Daoy (cell line): ENCODE results near the gene APBA1. TPM values are rescaled to one million over a fixed set of nuclear protein-coding genes. Genes with fewer than 3 reads are reported as not detected.

Source experiments
- DNase-seq: peaks from one replicate; pipeline ENCODE4 v3.0.0-alpha.2; 2015; ENCODE audit warnings: low read depth
- total RNA-seq: library from RNA; depleted of rRNA; stranded (reverse); fragments of >200 nt; shearing (Covaris generic); gene quantifications from 2 replicates; pipeline ENCODE4 v1.2.3, GENCODE V29; 2014

The APBA1 gene
- total RNA-seq, 1 experiment from 2014 or later: 6.7 TPM

- DNase-seq: no peak
Observed at GRCh38 chr9:69476016-69476415, 196.2 kb downstream of the APBA1 start.

- DNase-seq: no peak
Observed at GRCh38 chr9:69474821-69475220, 197.3 kb downstream of the APBA1 start.

- DNase-seq: no peak
Observed at GRCh38 chr9:69472101-69472620, 200.0 kb downstream of the APBA1 start.

- DNase-seq: no peak
Observed at GRCh38 chr9:69471433-69471832, 200.7 kb downstream of the APBA1 start.

GRCh38 chr9:69470186-69470977 is 201.8 kb downstream of the APBA1 start:
- DNase-seq: no peak

GRCh38 chr9:69469136-69469535 is 203.0 kb downstream of the APBA1 start:
- no peak for DNase-seq

- no peak for DNase-seq
Observed at GRCh38 chr9:69468380-69468779, 203.8 kb downstream of the APBA1 start.

- DNase-seq: no peak
Observed at GRCh38 chr9:69466151-69466550, 206.0 kb downstream of the APBA1 start.

DNA sequence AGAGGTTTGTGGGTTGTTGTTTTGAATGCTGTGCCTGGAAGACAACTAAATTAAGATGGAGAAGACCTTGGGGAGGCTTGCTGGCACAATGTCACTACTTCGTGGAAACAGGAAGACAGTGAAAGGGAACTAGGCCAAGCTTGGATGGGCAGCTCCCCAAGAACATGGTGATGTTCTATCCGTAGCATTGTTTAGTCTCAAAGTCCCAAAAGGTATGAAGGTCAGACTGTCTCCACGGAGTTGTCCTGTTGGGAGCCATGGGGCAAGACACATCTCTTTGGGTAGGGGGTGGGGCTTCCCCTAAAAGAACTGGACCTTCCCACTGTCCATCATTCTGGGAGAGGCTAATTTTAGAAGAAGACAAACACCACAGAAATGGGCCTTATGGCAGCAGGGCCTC is 206.7 kb downstream of the APBA1 start:
- no peak for DNase-seq

DNA sequence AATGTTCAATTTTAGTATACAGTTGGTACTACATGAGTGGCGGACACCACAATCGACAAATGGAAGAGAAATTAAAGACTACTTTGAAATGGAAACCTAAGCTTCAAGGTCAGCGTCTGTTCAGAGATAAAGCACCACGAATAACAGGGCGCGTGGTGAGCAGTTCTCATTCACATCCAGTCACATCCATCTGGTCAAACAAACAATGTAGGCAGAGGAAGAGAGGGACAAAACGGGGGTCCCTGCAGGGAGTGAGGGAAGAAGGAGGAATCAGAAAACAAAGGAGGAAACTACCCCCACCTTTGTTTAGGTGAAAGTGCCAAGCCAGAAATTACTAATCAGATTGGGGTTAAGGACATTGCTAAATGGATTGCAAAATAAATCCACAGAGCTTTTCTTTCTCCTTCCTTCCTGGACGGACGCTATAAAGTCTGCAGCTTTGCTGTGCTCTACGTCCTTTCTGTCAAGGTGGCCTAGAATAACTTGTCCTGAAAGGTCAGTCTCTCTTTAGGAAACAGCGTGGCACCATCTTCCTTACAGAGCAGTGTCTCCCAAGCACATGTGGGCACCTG is 208.6 kb downstream of the APBA1 start:
- DNase-seq: no peak

- no peak for DNase-seq
Observed at GRCh38 chr9:69462394-69462793, 209.8 kb downstream of the APBA1 start.

- no peak for DNase-seq
Observed at GRCh38 chr9:69461103-69461887, 210.9 kb downstream of the APBA1 start.

- DNase-seq: no peak
Observed at GRCh38 chr9:69460012-69460411, 212.2 kb downstream of the APBA1 start.

GRCh38 chr9:69458176-69458575 is 214.0 kb downstream of the APBA1 start:
- DNase-seq: no peak

DNA sequence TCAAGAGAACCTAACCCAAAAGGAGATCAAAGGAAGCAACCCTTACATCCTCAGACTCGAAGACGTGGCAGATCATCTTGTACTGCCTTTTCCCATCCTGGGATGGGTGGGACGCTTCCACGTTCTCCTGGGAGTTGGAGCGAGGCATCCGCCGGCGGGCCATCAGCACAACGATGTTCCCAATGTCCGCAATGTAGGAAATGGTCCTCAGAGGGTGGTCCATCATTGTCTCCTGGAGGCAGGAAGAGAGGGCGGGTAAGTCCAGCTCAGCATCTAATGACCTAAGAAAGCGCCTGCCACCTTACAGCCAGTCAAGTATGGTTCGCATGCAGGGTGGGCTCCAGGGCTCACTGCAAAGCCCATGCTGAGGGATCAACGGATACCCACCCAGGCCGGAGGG is 216.0 kb downstream of the APBA1 start:
- no peak for DNase-seq

DNA sequence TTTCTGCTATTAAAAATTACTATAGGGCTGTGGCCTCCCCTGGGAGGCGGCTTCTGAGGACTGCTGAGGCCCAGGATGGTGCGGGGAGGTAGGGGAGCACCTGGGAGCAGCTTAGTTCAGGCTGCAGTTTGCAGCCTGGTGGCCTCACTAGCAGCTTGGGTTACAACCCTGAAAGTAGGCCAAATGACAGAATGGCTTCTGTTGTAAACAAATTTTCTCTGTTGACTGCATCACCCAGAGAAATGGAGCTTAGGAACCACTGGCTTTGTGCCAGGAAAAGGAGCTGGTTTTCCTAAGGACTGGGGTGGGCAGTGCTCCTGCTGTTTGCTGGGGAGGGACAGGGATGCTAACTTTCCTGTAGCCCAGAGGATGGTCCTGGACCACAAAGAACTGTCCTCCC is 216.9 kb downstream of the APBA1 start:
- no peak for DNase-seq

DNA sequence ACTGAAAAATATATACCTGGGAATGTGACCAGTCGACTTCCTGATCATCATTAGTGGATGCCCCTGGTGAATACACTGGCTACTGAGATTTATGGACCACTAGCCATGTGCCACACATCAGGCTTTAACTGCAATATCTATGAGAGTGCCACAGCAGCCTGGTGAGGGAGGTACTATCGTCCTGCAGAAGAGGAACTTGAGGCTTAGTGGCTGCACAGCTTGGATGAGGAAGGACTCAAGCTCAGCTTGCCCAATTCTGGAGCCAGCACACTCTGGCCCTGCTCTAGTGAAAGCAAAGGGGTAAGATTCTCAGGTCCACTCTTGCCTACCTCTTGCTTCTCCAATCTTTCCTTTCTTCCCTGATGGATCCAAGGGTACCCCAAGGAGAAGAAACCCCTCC is 217.8 kb downstream of the APBA1 start:
- DNase-seq: no peak

- DNase-seq: no peak
Observed at GRCh38 chr9:69453746-69454145, 218.4 kb downstream of the APBA1 start.

DNA sequence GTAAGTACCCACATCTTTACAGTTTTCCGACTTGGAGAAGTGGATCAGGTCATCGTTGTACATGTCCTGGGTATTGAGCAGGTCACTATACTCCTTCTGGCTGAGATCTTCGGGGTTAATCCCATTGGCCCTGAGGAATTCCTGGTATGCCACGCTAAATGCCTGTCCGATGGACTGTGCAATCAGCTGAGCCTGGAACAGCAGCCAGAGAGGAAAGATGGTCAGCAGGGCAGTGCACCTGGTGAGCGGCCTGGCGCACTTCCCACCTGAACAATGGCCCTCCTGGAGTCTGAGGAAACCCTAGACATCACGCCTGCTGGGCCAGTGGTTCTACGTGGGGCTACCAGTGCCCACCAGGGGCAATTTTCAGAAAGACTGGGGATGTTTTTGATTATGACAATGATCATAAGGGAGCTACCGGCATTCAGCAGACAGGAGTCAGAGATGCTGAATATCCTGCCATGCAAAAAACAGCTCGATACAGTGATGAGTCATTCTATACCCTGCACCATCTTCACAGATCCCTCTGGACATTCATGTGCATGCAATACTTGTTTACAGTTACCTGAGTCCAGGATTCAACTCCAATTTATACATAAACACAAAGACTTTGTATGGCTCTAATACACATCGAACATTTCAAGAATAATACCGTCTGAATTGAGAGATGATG is 219.9 kb downstream of the APBA1 start:
- DNase-seq: no peak

DNA sequence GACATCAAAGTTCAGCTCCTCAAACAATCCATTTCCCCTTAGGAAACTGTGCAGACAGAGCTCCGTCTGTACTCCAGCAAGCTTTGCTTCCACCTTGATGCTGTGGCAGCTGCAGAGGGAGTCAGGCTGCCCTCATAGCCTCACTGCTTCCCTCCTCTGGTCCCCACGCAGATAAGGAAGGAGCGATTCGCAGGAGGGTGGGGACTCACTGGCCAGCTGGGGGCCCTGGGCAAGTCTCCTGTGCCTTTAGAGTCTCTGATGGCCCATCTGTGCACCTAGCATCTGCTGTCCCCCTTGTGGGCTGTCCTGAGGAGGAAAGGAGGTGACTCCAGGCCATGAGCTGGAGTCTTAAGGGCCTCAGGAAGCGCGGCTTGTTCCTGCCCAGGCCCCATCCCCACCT is 225.7 kb downstream of the APBA1 start:
- no peak for DNase-seq

DNA sequence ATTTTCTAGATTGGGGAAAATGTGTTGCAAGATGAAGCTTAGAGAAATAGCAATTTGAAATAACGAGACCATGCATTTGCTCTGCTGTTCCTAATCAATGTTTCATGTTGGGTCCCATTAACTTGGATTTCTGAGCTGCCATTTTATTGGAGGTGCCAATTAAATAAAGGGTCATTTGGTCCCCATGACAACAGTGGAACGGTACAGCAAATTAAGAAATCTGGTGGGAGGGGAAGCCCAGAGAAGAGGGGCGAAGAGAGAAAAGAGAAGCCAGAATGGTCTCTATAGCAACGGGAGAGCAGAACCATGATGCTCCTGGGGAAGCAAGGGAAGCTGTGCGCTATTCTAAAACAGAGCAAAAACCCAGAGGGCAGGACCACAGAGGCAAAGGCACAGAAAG is 226.9 kb downstream of the APBA1 start:
- DNase-seq: no peak

DNA sequence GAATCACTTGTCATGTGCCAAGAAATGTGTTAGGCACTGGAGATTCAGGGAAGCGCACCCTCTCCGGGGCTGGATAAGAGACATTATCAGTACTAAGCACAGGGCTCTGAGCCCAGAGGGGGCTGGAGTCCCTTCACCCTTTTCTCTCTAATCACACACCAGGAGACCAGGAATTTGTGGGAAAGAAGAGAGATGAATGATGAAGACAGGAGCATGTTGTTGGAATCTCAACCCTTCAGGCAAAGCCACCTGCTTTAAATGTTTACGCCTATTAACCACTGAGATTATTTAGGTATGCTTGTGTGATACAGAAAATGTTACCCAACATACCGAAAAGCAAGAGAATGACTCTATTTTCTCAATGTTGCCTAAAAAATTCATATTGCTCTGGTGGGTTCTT is 227.4 kb downstream of the APBA1 start:
- DNase-seq: no peak
